SU-DHL-6 (cell line): ENCODE data around the gene MED12L.

Experiments
- H2AFZ ChIP-seq: fragments of 200-600 bp; sonication (generic); 2 replicates; pipeline ENCODE4 v1.6.1; 2014; ENCODE audit warnings: low read depth, mild to moderate bottlenecking, moderate library complexity, mixed read lengths, antibody characterized with exemption, low read length; ENCODE audit not compliant: severe bottlenecking
- H3F3A ChIP-seq: fragments of 200-600 bp; shearing (Covaris generic); 2 replicates; pipeline ENCODE4 v1.6.0; 2016; ENCODE audit warnings: antibody characterized with exemption, mild to moderate bottlenecking; ENCODE audit not compliant: insufficient read depth
- H3K27ac ChIP-seq: fragments of 200-600 bp; sonication (generic); 2 replicates; pipeline ENCODE4 v1.5.1; 2016; ENCODE audit warnings: low read depth, mild to moderate bottlenecking, low read length, moderate library complexity, mixed read lengths
- H3K27me3 ChIP-seq: fragments of 200-600 bp; sonication (generic), shearing (Covaris generic); 2 replicates; pipeline ENCODE4 v1.6.0; 2014; ENCODE audit warnings: mild to moderate bottlenecking, low read length
- H3K36me3 ChIP-seq: fragments of 200-600 bp; sonication (generic); 2 replicates; pipeline ENCODE4 v1.6.1; 2014; ENCODE audit warnings: mild to moderate bottlenecking, low read length, mixed read lengths
- H3K4me2 ChIP-seq: fragments of 300-600, 200-600 bp; shearing (Covaris generic), sonication (generic); 2 replicates; pipeline ENCODE4 v1.6.0; 2014; ENCODE audit warnings: low read length, low read depth, mild to moderate bottlenecking; ENCODE audit not compliant: poor library complexity, severe bottlenecking
- H3K4me3 ChIP-seq: fragments of 200-600 bp; sonication (generic); 2 replicates; pipeline ENCODE4 v1.5.1; 2014; ENCODE audit warnings: antibody characterized with exemption, low read length, mild to moderate bottlenecking, mixed read lengths; ENCODE audit not compliant: insufficient read depth, poor library complexity, severe bottlenecking
- H3K79me2 ChIP-seq: fragments of 200-600 bp; sonication (generic); 2 replicates; pipeline ENCODE4 v1.6.1; 2014; ENCODE audit warnings: mild to moderate bottlenecking, low read length, moderate library complexity; ENCODE audit not compliant: insufficient read depth
- H3K9ac ChIP-seq: fragments of 200-600 bp; sonication (generic); 2 replicates; pipeline ENCODE4 v1.7.0; 2014; ENCODE audit warnings: mild to moderate bottlenecking, low read length
- H3K9me2 ChIP-seq: fragments of 200-600 bp; sonication (generic); replicated peaks from 2 replicates; pipeline ENCODE4 v1.6.1; 2014; ENCODE audit warnings: low read length; ENCODE audit not compliant: insufficient read depth
- H3K9me3 ChIP-seq: fragments of 200-600 bp; sonication (generic); 2 replicates; pipeline ENCODE4 v1.6.1; 2014; ENCODE audit warnings: low read length, mixed read lengths; ENCODE audit not compliant: insufficient read depth
- H4K20me1 ChIP-seq: fragments of 200-600 bp; sonication (generic); 2 replicates; pipeline ENCODE4 v1.6.1; 2014; ENCODE audit warnings: low read depth, mild to moderate bottlenecking, antibody characterized with exemption, low read length, moderate library complexity, mixed read lengths
- CTCF ChIP-seq: fragments of 200-600 bp; sonication (generic); IDR thresholded peaks from one replicate; pipeline ENCODE4 v1.5.1; 2017; ENCODE audit warnings: antibody characterized with exemption, mild to moderate bottlenecking, low read length, moderate library complexity; ENCODE audit not compliant: insufficient read depth, poor library complexity, severe bottlenecking
- EZH2phosphoT487 ChIP-seq: fragments of 200-600 bp; sonication (generic), shearing (Covaris generic); conservative IDR thresholded peaks from 2 replicates; pipeline ENCODE4 v1.6.1; 2018; ENCODE audit warnings: mild to moderate bottlenecking, antibody characterized with exemption, low read length, moderate library complexity, mixed read lengths

MED12L gene

GRCh38 chr3:151329363-151329762, 243.9 kb downstream of the MED12L start, which contains the start of gene P2RY13:
Gene P2RY13, minus strand, starts transcription at chr3:151329549. Its CDS starts 21 bp downstream, at chr3:151329528.
- Histone ChIP-seq H3K27me3 (no peaks in the 10 kb centered on the region), H3K4me3 (no peak within 1 kb of the TSS), H3K9ac (no peak within 1 kb of the TSS), H3K79me2 (no peaks in the 10 kb centered on the region), H3K4me2 (no peak within 1 kb of the TSS), H4K20me1 (no peaks in the 10 kb centered on the region), H3K9me2 (no peaks in the 10 kb centered on the region), H3F3A (no peaks in the 10 kb centered on the region), H3K9me3 (no peaks in the 10 kb centered on the region), H3K36me3 (no peaks in the 10 kb centered on the region), H2AFZ (no peak within 1 kb of the TSS), H3K27ac (no peak within 1 kb of the TSS)
- TF ChIP-seq EZH2phosphoT487 = no peak
- TF ChIP-seq CTCF = no peak

- Histone ChIP-seq H3K9me3 (no peaks in the 10 kb centered on the region), H3K9me2 (no peaks in the 10 kb centered on the region), H3K9ac (no peak overlapping the region), H3K4me3 (no peak overlapping the region), H3K4me2 (no peak overlapping the region), H3K27me3 (no peaks in the 10 kb centered on the region), H4K20me1 (no peaks in the 10 kb centered on the region), H3K27ac (no peak overlapping the region), H3K36me3 (no peaks in the 10 kb centered on the region), H2AFZ (no peak overlapping the region), H3F3A (no peaks in the 10 kb centered on the region), H3K79me2 (no peaks in the 10 kb centered on the region)
- TF ChIP-seq EZH2phosphoT487 (no peak), CTCF (no peak)
Observed at GRCh38 chr3:151330379-151330778, 244.9 kb downstream of the MED12L start.

- no peak overlapping the region for H3K9ac ChIP-seq
- TF ChIP-seq CTCF (no peak), EZH2phosphoT487 (no peak)
- H3K36me3 ChIP-seq = no peaks in the 10 kb centered on the region
- no peaks in the 10 kb centered on the region for H3K27me3 ChIP-seq
- H3F3A ChIP-seq = no peaks in the 10 kb centered on the region
- no peaks in the 10 kb centered on the region for H3K9me2 ChIP-seq
- no peaks in the 10 kb centered on the region for H3K79me2 ChIP-seq
- H2AFZ ChIP-seq = no peak overlapping the region
- H3K4me2 ChIP-seq = no peak overlapping the region
- H3K9me3 ChIP-seq = no peaks in the 10 kb centered on the region
- H3K4me3 ChIP-seq = no peak overlapping the region
- no peak overlapping the region for H3K27ac ChIP-seq
- H4K20me1 ChIP-seq = no peaks in the 10 kb centered on the region
Observed at GRCh38 chr3:151330899-151331298, 245.4 kb downstream of the MED12L start.
